HepG2 (cell line): ENCODE data around the gene RTP2. TPM values are rescaled to one million over a fixed set of nuclear protein-coding genes. Genes with fewer than 3 reads are reported as not detected.

Experiments
- ARID4A ChIP-seq: sonication (generic); formaldehyde crosslinking; IDR thresholded peaks from 2 replicates; pipeline ENCODE4 v1.5.0; 2020; ENCODE audit warnings: mild to moderate bottlenecking, missing genetic modification reagents, borderline replicate concordance
- CENPX ChIP-seq: sonication (generic); formaldehyde crosslinking; IDR thresholded peaks from 2 replicates; pipeline ENCODE4 v1.9.0; 2021; ENCODE audit warnings: mild to moderate bottlenecking, missing genetic modification reagents, moderate library complexity
- CHD2 ChIP-seq: IDR thresholded peaks from 2 replicates; pipeline ENCODE4 v1.6.1; 2011; ENCODE audit warnings: low read depth, low read length, improper control_type of control experiment
- CTCF ChIP-seq: sonication (generic); formaldehyde crosslinking; IDR thresholded peaks from 2 replicates; pipeline ENCODE4 v1.5.0; 2020; ENCODE audit warnings: mild to moderate bottlenecking, missing genetic modification reagents, moderate library complexity
- DNMT3B ChIP-seq: conservative IDR thresholded peaks from 2 replicates; pipeline ENCODE4 v1.6.1; 2016; ENCODE audit warnings: missing biosample characterization, control low read depth
- GLI4 ChIP-seq: sonication (generic); formaldehyde crosslinking; IDR thresholded peaks from 2 replicates; pipeline ENCODE4 v1.5.1; 2020; ENCODE audit warnings: missing genetic modification reagents, mild to moderate bottlenecking, moderate library complexity, borderline replicate concordance
- HOMEZ ChIP-seq: IDR thresholded peaks from 2 replicates; pipeline ENCODE4 v1.6.1; 2016; ENCODE audit warnings: low read depth
- MIER3 ChIP-seq: IDR thresholded peaks from 2 replicates; pipeline ENCODE4 v1.6.1; 2016; ENCODE audit warnings: missing compliant biosample characterization, borderline replicate concordance
- PHF21A ChIP-seq: sonication (generic); formaldehyde crosslinking; IDR thresholded peaks from 2 replicates; pipeline ENCODE4 v1.5.0; 2020; ENCODE audit warnings: mild to moderate bottlenecking, missing genetic modification reagents
- SMAD9 ChIP-seq: sonication (generic); formaldehyde crosslinking; IDR thresholded peaks from 2 replicates; pipeline ENCODE4 v1.5.1; 2020; ENCODE audit warnings: mild to moderate bottlenecking, missing genetic modification reagents
- YEATS4 ChIP-seq: sonication (generic); formaldehyde crosslinking; IDR thresholded peaks from 2 replicates; pipeline ENCODE4 v1.4.0; 2020; ENCODE audit warnings: missing genetic modification reagents, borderline replicate concordance
- ZFP82 ChIP-seq: sonication (generic); formaldehyde crosslinking; IDR thresholded peaks from 2 replicates; pipeline ENCODE4 v1.5.1; 2020; ENCODE audit warnings: mild to moderate bottlenecking, missing genetic modification reagents, borderline replicate concordance
- ZIK1 ChIP-seq: sonication (generic); formaldehyde crosslinking; IDR thresholded peaks from 2 replicates; pipeline ENCODE4 v1.5.0; 2020; ENCODE audit warnings: mild to moderate bottlenecking, low read depth, missing genetic modification reagents, borderline replicate concordance
- ZNF142 ChIP-seq: sonication (generic); formaldehyde crosslinking; IDR thresholded peaks from 2 replicates; pipeline ENCODE4 v1.4.0; 2020; ENCODE audit warnings: missing genetic modification reagents
- ZNF703 ChIP-seq: sonication (generic); formaldehyde crosslinking; IDR thresholded peaks from 2 replicates; pipeline ENCODE4 v1.5.1; 2020; ENCODE audit warnings: missing genetic modification reagents, mild to moderate bottlenecking, moderate library complexity, borderline replicate concordance
- polyA plus RNA-seq, 8 experiments: library from polyadenylated mRNA; depleted of rRNA in 3 of 8; stranded (reverse) in 7 of 8; unstranded in 1 of 8; fragments of >200 nt; fragmentation: Illumina TruSeq in 4 of 8; extraction: Trizol in 4 of 8; gene quantifications; 2 replicates each; pipeline versions ENCODE4 v1.2.1 to v1.2.3, GENCODE V29; 2011 to 2016; ENCODE audit warnings: low read depth in 4 of 8, missing spikeins in 1 of 8, mixed read lengths in 1 of 8; ENCODE audit not compliant: insufficient read depth in 1 of 8
- total RNA-seq, 5 experiments: library from RNA; depleted of rRNA; stranded (reverse); fragments of >200 nt; fragmentation: Illumina TruSeq; extraction: Trizol; gene quantifications; 2 replicates each; pipeline ENCODE4 v1.2.3, GENCODE V29; 2016; ENCODE audit warnings: low read depth in 1 of 5

RTP2 gene
- total and polyA plus RNA-seq, 2 of the 13 experiments (the other 11 are each of a cell fraction or from before 2014, with no cell fraction given) = not detected

- TF ChIP-seq ARID4A (CRISPR knock-in tag) = peak; percentile 7; the same call in 1 of the 2 replicates
- TF ChIP-seq CTCF = peak; percentile 72
- TF ChIP-seq HOMEZ (CRISPR knock-in tag) = no peak
- 0 out of 2 replicates have a peak, but pooled peaks have one; percentile 4 for TF ChIP-seq GLI4 (CRISPR knock-in tag)
- TF ChIP-seq MIER3 (CRISPR knock-in tag) = no peak
- no peak for TF ChIP-seq SMAD9 (CRISPR knock-in tag)
- TF ChIP-seq DNMT3B (CRISPR knock-in tag) = no peak
- TF ChIP-seq CENPX = no peak
- no peak for TF ChIP-seq YEATS4 (CRISPR knock-in tag)
- no peak for TF ChIP-seq ZIK1 (CRISPR knock-in tag)
- TF ChIP-seq CHD2 = no peak
- peak; percentile 49; the same call in 1 of the 2 replicates for TF ChIP-seq PHF21A (CRISPR knock-in tag)
- 0 out of 2 replicates have a peak, but pooled peaks have one; percentile 42 for TF ChIP-seq ZNF142 (CRISPR knock-in tag)
- no peak for TF ChIP-seq ZNF703 (CRISPR knock-in tag)
- no peak for TF ChIP-seq ZFP82 (CRISPR knock-in tag)
Observed at GRCh38 chr3:187738331-187739093, 36.2 kb upstream of the RTP2 start (continued).
